ENCODE results near the gene MAN1A1. TPM values are rescaled to one million over a fixed set of nuclear protein-coding genes. Genes with fewer than 3 reads are reported as not detected.

The MAN1A1 gene
- total RNA-seq, 1 donor from 2014 or later = 4.9 TPM

GRCh38 chr6:119230160-119230559 is 119.4 kb downstream of the MAN1A1 start:
- no peak for ATAC-seq

DNA sequence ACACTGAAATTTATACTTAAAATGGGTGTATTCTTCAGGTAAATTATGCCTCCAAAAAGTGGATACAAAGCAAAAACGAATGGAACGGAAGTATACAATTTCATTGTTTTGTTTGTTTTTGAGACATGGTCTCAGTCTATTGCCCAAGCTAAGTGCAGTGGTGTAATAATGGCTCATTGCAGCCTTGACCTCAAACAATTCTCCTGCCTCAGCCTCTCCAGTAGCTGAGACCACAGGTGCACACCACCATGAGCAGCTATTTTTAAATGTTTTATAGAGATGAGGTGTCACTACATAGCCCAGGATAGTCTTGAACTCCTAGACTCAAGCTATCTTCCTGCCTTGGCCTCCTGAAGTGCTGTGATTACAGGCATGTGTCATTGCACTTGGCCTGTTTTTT is 122.2 kb downstream of the MAN1A1 start:
- ATAC-seq = no peak

- no peak for ATAC-seq
These were observed 123.5 kb downstream of the MAN1A1 start for GRCh38 chr6:119226089-119226488.

DNA sequence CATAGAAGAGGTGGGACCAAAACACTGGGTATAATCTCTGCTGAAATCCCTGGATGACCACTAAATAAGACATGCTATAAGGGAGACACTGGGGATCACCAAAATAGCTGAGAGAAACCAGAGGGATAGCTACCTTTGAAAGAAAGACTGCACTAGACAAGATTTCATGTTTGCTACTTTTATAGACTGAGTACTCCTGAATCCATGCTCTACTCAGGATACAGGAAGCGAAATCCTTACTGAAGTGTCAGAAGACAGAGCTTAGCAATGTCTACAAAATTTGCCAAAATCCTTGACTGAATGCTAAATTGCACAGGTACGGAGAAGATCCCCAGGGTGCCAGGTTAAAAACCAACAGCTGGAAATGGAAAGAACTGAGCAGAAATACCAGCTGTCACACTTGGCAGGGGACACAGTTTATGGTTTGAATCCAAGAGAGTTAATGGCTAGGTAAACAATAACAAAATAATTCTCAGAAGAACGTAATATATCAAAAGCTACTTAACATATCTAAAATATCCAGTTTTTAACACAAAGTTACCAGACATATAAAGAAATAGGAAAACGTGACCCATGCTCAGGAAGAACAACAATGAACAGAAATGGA is 125.4 kb downstream of the MAN1A1 start:
- ATAC-seq = no peak

GRCh38 chr6:119220452-119220851 is 129.1 kb downstream of the MAN1A1 start:
- no peak for ATAC-seq

GRCh38 chr6:119218548-119218947 is 131.0 kb downstream of the MAN1A1 start:
- no peak for ATAC-seq

GRCh38 chr6:119215885-119216590 is 133.5 kb downstream of the MAN1A1 start:
- no peak for ATAC-seq

DNA sequence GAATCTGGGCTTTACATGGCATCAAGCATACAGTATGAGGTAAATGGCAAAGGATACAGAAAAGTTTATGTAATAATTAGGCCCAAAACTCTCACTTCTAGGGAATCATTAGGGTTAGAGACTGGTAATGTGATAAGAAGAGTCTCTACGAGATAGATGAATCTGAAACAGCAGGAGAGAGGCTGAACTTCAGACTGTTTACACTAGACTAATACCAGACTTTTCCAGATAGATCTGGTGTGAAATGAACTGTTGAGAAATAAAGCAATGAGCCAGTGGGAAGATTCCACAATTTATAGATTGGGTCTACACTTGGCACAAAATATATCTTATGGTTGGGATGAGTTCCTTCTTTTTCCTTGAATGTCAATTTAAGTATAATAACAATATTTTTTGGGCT is 134.3 kb downstream of the MAN1A1 start:
- no peak for ATAC-seq

DNA sequence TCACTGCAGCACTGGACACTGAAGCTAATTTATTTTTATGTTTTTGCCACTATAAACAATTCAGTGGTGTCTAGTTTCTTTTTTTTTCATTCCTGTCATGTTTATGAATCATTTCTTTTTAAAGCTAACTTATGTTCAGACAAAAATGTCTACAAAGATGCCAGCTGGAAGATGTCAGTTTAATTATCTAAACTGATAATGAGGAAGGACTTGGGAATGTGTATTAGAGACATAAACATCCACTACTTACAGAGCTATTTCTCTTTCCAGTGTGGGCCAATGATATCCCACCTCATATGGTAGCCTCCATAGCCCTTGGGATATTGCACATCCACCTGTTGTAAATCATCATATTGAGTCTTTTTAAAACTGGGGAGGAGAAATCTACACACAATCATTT is 139.0 kb downstream of the MAN1A1 start:
- no peak for ATAC-seq

GRCh38 chr6:119209452-119210205 is 139.9 kb downstream of the MAN1A1 start:
- ATAC-seq = no peak

DNA sequence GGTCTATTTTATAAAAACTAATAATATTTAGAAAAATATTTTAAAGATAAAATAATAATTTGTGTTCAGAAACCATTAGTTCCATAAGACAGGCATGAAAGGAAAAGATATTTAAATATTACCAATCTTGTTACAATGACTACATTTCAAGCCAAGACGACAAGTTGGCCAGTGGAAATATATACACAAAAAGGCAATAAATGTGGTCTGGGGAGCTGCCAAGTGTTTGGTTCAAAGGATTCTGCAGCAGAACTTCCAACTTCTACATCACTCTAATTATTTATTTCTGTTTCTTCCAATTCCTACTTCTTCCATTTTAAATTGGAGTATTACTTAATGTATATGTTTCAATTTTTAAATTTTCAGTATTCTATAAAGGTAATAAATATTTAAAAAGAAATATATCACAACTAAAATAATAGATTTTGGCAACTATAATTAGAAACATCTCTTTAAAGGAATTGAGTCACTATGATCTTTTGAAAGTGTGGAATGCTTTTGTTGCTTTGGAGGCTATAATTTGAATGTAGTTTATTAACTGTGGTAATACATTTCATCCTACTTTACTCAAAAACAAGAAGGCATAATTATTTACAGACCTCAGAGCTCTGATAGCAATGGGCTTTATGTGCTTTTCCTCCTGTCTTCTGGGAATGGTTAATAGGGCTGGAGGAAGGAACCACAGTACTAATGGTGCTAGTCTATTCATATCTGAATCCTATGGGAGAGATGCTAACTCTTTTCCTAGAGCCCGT is 141.4 kb downstream of the MAN1A1 start:
- no peak for ATAC-seq

DNA sequence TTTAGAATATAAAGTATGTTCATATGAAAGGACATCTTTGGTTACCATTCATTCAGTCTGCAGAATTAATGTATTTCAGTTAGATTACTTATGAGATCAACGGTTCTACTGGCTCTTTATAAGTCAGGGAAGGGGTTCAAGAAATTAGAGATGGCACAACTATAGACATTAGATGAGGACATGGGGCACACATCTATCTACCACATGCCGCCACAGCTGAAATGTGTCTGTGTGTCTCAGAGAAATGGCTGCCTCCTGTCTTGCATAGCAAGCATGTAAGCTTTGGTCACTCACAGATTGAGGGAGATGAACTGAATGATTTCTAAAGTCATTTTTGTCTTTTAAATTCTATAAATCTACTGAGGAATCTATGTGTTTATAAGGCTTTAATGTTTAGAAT is 142.2 kb downstream of the MAN1A1 start:
- ATAC-seq = no peak

DNA sequence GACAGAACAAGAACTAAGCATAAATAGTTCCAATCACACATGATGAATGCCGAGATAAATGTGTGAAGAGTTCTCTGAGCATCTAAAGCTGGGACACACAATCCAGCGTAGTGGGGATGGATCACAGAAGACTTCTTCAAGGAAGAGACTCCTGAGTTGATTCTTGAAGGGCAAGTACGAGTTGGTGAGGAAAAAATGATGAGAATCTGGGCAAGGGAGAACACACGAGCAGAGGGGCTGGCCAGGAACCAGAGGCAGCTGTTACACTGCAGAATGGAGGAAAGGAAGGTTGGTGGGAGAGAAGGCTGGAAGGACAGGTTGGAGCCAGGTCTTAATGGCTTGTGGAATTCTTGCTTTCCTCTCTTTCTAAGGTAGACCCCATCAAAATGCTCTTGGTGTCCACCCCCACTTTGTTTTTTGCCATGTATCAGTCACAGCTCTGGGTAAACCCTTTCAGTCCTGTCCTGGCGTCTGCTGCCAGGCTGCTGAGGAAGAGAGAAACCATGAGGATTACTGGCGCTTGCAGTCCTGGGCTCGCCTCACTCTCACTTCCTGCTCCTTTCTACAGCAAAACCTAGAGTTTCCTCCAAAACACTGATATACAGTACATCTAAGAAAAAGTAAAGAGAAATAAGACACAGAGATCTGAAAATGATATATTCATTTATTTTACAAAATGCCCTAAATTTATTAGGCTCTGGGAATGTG is 143.5 kb downstream of the MAN1A1 start:
- no peak for ATAC-seq

DNA sequence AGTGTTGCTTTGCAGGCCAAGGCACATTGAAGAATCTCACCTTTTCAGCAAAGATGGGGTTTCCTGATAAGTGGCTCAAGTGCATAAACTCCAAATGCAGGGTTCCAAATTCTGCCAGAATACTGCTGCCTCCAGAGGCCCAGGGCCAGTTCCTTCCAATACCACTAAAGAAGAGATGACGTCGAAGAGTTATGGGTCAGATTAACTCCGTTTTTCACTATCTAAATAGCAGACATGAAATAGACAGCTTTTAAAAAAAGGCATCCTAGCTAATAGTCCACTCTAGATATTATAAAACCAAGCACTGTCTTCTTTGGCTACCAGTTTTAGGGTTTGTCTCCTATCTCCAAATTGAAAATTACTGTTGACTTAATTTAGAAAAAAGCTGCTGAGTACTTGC is 144.8 kb downstream of the MAN1A1 start:
- no peak for ATAC-seq

DNA sequence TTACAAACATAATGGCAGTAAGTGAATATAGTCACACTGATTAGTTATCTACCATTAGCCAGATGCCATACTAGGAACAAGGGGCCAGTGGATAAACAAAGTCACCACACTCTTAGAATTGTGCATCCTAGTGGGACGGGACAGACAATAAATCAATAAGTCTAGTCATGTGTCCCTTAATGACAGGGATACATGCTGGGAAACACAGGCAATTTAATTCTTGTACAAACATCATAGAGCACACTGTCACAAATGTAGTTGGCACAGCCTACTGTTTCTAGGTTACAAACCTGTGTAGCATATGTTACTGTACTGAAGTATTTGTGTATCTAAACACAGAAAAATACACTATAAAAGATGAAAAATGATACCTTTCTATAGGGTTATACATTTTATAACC is 148.1 kb downstream of the MAN1A1 start:
- no peak for ATAC-seq

GRCh38 chr6:119200512-119201175 is 148.9 kb downstream of the MAN1A1 start:
- ATAC-seq = no peak

- no peak for ATAC-seq
These were observed 152.3 kb downstream of the MAN1A1 start for GRCh38 chr6:119197271-119197670.

DNA sequence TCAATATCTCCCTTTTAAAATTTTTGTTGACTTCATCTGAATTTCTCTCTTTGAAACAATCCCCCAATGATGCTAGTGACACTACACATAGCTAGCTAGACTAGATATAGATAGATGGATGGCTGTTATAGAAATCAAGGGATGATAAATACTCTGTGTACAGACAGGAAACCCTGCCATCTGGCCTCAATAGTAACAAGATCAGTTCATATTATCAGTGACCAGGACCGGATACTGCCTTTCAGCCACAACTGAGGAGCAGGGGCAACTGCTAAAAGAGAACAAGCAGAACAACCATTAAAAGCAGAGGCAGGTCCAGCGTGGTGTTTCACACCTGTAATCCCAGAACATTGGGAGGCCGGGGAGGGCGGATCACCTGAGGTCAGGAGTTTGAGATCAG is 152.8 kb downstream of the MAN1A1 start:
- no peak for ATAC-seq

DNA sequence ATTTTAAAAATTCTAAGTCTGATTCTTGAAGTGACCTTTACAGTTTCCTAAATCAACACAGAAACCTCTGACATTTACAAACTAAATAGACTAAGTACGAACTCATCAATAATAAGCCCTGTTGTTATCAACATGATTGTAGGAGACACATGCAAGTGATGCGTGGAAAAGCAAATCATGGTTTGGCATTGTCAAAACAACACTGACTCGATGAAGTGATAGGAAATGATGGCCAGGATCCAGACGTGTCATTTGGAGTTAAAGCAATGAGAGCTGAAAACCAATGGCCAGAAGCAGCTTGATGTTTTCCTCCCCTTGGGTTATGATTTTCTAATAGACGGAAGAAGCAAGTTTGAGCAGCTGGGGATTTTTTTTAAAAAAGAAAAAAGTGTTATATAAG is 153.7 kb downstream of the MAN1A1 start:
- no peak for ATAC-seq

- no peak for ATAC-seq
These were observed 154.4 kb downstream of the MAN1A1 start for GRCh38 chr6:119195204-119195603.

DNA sequence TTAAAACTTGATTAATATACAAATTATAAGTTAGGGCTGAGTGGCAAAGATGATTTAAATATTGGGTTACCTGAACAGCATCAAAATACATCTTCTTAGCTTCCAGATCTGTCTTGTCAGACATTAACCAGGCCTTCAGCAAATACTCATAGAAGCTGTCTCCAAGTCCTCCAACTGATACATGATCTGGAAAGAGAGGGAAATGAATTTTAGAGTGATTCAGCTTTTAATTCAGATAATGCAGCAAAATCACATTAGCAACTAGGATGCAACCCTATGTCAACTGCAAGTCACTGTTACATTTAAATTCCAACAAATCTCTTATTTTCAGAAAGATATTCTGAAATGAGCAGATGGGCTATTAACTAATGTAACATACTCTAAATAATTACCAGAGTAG is 155.9 kb downstream of the MAN1A1 start:
- ATAC-seq = no peak

DNA sequence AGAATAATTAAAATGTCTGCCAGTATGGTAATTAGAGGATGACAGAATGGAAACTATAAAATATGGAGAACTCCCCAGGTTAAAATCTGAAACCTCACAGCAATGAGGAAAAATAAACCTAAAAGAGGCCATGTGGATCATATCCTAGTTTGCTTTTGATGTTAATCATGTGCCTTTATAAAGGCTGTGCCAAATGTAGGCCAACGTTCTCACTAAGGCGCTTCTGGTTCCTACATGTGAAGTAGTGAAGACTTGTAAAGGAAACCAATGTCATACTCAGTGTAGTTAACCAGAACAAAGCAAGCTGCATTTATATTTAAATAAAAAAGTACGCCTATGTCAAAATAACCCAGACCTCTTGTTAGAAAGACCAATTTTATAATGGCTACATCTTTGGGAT is 157.4 kb downstream of the MAN1A1 start:
- no peak for ATAC-seq
